Hepatocyte (in vitro differentiated cells): ENCODE measurements around the gene MOB2.

ENCODE experiments used
- CTCF ChIP-seq: fragments of 200-600 bp; sonication (generic); IDR thresholded peaks from 2 replicates; pipeline ENCODE4 v1.5.1; 2016; ENCODE audit warnings: antibody characterized with exemption, mild to moderate bottlenecking; ENCODE audit not compliant: poor library complexity
- EZH2 ChIP-seq: fragments of 200-600 bp; sonication (generic); IDR thresholded peaks from 2 replicates; pipeline ENCODE4 v1.6.1; 2016; ENCODE audit warnings: antibody characterized with exemption, mild to moderate bottlenecking, borderline replicate concordance
- EZH2phosphoT487 ChIP-seq: fragments of 200-600 bp; sonication (generic); IDR thresholded peaks from one replicate; pipeline ENCODE4 v1.6.1; 2018; ENCODE audit warnings: antibody characterized with exemption, mild to moderate bottlenecking, low read depth, moderate library complexity; ENCODE audit not compliant: unreplicated experiment, severe bottlenecking

- no peak for TF ChIP-seq CTCF
- no peak for TF ChIP-seq EZH2
- TF ChIP-seq EZH2phosphoT487 = no peak
Observed at GRCh38 chr11:1493650-1494244, 7.2 kb upstream of the MOB2 start.
